Uterus (tissue), 4 donors: ENCODE measurements around the gene PANK4. TPM values are rescaled to one million over a fixed set of nuclear protein-coding genes. Genes with fewer than 3 reads are reported as not detected.

ENCODE experiments used
- DNase-seq, 2 donors: peaks; one replicate each; pipeline ENCODE4 v3.0.0-alpha.2; 2019 to 2020
- H3K27ac ChIP-seq, 2 donors: fragments of 200-600 bp; sonication (generic); 1 replicate in 1 of 2; 2 replicates in 1 of 2; pipeline ENCODE4 v1.5.1; 2016 to 2018
- H3K27me3 ChIP-seq, 2 donors: fragments of 200-600 bp; sonication (generic); one replicate each; pipeline ENCODE4 v1.5.1; 2018 to 2019; ENCODE audit warnings: control low read depth in 1 of 2
- H3K36me3 ChIP-seq, 2 donors: fragments of 200-600 bp; sonication (generic); one replicate each; pipeline ENCODE4 v1.5.1; 2019; ENCODE audit warnings: control low read depth in 1 of 2
- H3K4me1 ChIP-seq, 2 donors: fragments of 200-600 bp; sonication (generic); one replicate each; pipeline ENCODE4 v1.5.1; 2018 to 2019; ENCODE audit warnings: control low read depth in 1 of 2
- H3K4me3 ChIP-seq, 2 donors: fragments of 200-600 bp; sonication (generic); 1 replicate in 1 of 2; 2 replicates in 1 of 2; pipeline ENCODE4 v1.5.1; 2018 to 2019; ENCODE audit warnings: mild to moderate bottlenecking in 1 of 2
- H3K9me3 ChIP-seq, 2 donors: fragments of 200-600 bp; sonication (generic); one replicate each; pipeline ENCODE4 v1.5.1; 2019; ENCODE audit warnings: control low read depth in 1 of 2
- POLR2A ChIP-seq, 2 donors: fragments of 450-650 bp; IDR thresholded peaks; one replicate each; pipeline ENCODE4 v1.6.1; 2016; ENCODE audit warnings: antibody characterized with exemption in 2 of 2, mild to moderate bottlenecking in 1 of 2, moderate library complexity in 1 of 2
- intact Hi-C: fragments of 100-400 bp; cut with DNase I; formaldehyde crosslinking; loops from one replicate; pipeline ENCODE4 v1.15.1; 2023; ENCODE audit warnings: low total_unique reads
- total RNA-seq, 4 donors: library from RNA; depleted of rRNA in 3 of 4; stranded (reverse); fragments of >200 nt in 3 of 4; gene quantifications; one replicate each; pipeline versions ENCODE4 v1.1.0 to v1.2.4, GENCODE V29; 2014 to 2023
- TF ChIP-seq, protein P1 (sequence below), 4 experiments: fragments of 200-600 bp in 2 of 4; fragments of 450-650 bp in 2 of 4; sonication (generic) in 2 of 4; IDR thresholded peaks; one replicate each; pipeline ENCODE4 v1.5.1; 2016 to 2019; ENCODE audit warnings: antibody characterized with exemption in 4 of 4, mild to moderate bottlenecking in 2 of 4, moderate library complexity in 1 of 4
- donor health status: DM: yes; HTN: yes; CAD: no.

Gene PANK4
- total RNA-seq, 4 donors from 2014 or later, result 29.2 to 43.9 (median 33.6) TPM

- H3K27me3 ChIP-seq, result no peaks in the 10 kb centered on the region
- intact Hi-C loops, result no loop called here
- no peaks in the 10 kb centered on the region for H3K4me1 ChIP-seq
Measured at GRCh38 chr1:2474104-2474844, 52.1 kb downstream of the PANK4 start.

DNA sequence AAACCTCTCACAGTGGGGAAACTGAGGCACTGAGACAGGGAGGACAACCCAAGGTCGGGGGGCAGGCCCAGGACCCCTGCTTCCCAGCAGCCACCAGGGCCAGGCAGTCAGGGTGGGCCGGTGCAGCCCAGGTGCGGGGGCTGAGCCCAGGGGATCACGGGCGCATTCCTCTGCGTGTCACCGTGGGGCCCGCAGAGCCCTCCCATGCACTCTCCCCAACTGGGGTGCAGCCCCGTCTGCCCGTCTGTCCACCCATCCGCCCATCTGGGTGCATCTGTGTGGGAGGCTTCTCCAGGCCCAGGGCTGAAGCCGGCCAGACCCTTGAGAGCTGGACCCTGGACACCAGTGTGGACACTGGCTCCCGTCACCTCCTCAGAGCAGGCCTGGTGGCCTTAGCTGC, 53.2 kb downstream of the PANK4 start:
- no peaks in the 10 kb centered on the region for H3K9me3 ChIP-seq
- H3K27ac ChIP-seq, result no peak overlapping the region
- no peaks in the 10 kb centered on the region for H3K4me1 ChIP-seq
- no peak for DNase-seq
- no peak overlapping the region for H3K4me3 ChIP-seq
- intact Hi-C loops, result no loop called here
- no peak for TF ChIP-seq POLR2A (IDR thresholded peaks at IDR 0.05)
- TF ChIP-seq, protein P1, sequence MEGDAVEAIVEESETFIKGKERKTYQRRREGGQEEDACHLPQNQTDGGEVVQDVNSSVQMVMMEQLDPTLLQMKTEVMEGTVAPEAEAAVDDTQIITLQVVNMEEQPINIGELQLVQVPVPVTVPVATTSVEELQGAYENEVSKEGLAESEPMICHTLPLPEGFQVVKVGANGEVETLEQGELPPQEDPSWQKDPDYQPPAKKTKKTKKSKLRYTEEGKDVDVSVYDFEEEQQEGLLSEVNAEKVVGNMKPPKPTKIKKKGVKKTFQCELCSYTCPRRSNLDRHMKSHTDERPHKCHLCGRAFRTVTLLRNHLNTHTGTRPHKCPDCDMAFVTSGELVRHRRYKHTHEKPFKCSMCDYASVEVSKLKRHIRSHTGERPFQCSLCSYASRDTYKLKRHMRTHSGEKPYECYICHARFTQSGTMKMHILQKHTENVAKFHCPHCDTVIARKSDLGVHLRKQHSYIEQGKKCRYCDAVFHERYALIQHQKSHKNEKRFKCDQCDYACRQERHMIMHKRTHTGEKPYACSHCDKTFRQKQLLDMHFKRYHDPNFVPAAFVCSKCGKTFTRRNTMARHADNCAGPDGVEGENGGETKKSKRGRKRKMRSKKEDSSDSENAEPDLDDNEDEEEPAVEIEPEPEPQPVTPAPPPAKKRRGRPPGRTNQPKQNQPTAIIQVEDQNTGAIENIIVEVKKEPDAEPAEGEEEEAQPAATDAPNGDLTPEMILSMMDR (IDR thresholded peaks at IDR 0.05), result no peak
- H3K27me3 ChIP-seq, result no peaks in the 10 kb centered on the region
- H3K36me3 ChIP-seq, result no peaks in the 10 kb centered on the region

More at GRCh38 chr1:2474104-2474844, 52.1 kb downstream of the PANK4 start:
- Histone ChIP-seq H3K9me3 (no peaks in the 10 kb centered on the region), H3K36me3 (no peaks in the 10 kb centered on the region), H3K4me3 (no peak overlapping the region), H3K27ac (no peak overlapping the region)
- no peak for DNase-seq
- no peak for TF ChIP-seq POLR2A (IDR thresholded peaks at IDR 0.05)
- TF ChIP-seq, protein P1 (IDR thresholded peaks at IDR 0.05), result no peak

DNA sequence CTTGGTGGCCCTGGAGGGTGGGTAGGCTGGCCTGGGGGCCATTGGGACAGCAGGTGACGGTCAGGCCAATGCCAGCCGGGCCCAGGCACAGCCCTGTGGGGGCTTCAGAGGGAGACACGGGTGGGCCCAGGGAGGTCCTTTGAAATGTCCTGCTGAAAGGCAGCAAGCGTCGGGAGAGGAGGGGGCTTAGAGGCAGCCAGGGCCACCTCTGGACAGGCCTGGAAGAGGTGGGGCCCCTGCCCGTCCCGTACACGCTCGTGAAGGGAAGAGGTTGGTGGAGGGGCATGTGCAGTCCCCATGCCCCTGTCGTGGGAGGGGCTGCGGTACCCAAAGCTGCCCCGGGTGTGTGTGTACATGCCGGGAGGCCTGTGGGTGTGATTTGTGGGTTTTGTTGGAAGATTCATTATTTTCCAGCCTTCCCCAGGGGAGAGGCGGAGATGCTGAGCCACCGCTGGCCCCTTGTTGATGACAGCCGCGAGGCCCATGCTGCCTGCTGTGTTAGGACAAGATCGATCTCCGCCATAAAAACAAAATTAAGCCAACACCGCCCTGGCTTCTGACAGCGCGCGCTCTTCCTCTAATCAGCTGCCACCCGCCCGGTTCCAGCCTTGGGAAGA, 53.7 kb downstream of the PANK4 start:
- H3K4me1 ChIP-seq, result no peaks in the 10 kb centered on the region
- H3K27me3 ChIP-seq, result no peaks in the 10 kb centered on the region
- H3K27ac ChIP-seq, result no peak overlapping the region
- intact Hi-C loops, result no loop called here
- H3K9me3 ChIP-seq, result no peaks in the 10 kb centered on the region
- no peak overlapping the region for H3K4me3 ChIP-seq
- no peak for DNase-seq
- TF ChIP-seq, protein P1 (IDR thresholded peaks at IDR 0.05), result no peak
- no peak for TF ChIP-seq POLR2A (IDR thresholded peaks at IDR 0.05)
- H3K36me3 ChIP-seq, result no peaks in the 10 kb centered on the region

- DNase-seq, result no peak
- Histone ChIP-seq H3K36me3 (no peaks in the 10 kb centered on the region), H3K9me3 (no peaks in the 10 kb centered on the region), H3K27me3 (peaks cover 0 to 4% of the 10 kb centered on the region in 2 donors), H3K4me3 (no peak overlapping the region), H3K4me1 (no peaks in the 10 kb centered on the region), H3K27ac (no peak overlapping the region)
- intact Hi-C loops, result no loop called here
- TF ChIP-seq, protein P1 (IDR thresholded peaks at IDR 0.05), result no peak
- TF ChIP-seq POLR2A (IDR thresholded peaks at IDR 0.05), result no peak
Measured at GRCh38 chr1:2472109-2472508, 54.3 kb downstream of the PANK4 start.

DNA sequence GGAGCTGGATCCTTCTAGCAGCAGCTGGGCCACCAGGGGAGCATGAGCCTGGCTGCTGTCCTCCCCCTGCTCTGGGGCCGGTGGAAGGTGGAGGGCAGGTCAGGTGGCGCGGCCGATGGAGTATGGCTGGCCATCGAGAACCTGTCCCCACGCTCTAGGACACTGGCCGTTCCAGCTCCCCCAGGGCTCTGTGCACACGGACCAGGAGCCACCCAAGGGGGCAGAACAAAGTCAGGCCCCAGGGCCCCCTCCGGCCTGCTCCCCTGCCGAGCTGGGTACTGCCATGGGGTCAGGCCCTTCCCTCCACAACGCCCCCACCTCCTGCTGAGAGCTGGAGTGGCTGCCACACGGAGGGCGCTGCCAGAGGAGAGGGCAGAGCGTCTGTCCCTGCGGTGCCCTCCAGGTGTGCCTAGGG, 54.8 kb downstream of the PANK4 start:
- no peak overlapping the region for H3K4me3 ChIP-seq
- DNase-seq, result no peak
- intact Hi-C loops, result no loop called here
- no peaks in the 10 kb centered on the region for H3K9me3 ChIP-seq
- no peak overlapping the region for H3K27ac ChIP-seq
- TF ChIP-seq, protein P1 (IDR thresholded peaks at IDR 0.05), result no peak
- no peak for TF ChIP-seq POLR2A (IDR thresholded peaks at IDR 0.05)
- no peaks in the 10 kb centered on the region for H3K36me3 ChIP-seq
- H3K4me1 ChIP-seq, result no peaks in the 10 kb centered on the region
- H3K27me3 ChIP-seq, result peaks cover 4 to 7% of the 10 kb centered on the region in 2 donors
